Sigmoid colon (tissue), 7 donors: Measurements from ENCODE around the gene SLC12A3. TPM values are rescaled to one million over a fixed set of nuclear protein-coding genes. Genes with fewer than 3 reads are reported as not detected.

ENCODE experiments used
- DNase-seq: peaks from one replicate; pipeline ENCODE4 v3.0.0-alpha.2; 2019
- H3K27ac ChIP-seq, 4 donors: fragments of 200-600 bp; sonication (generic); one replicate each; pipeline ENCODE4 v1.5.1; 2016 to 2019; ENCODE audit warnings: mild to moderate bottlenecking in 1 of 4
- H3K27me3 ChIP-seq, 3 donors: fragments of 200-600 bp; sonication (generic); one replicate each; pipeline ENCODE4 v1.5.1; 2019; ENCODE audit warnings: mild to moderate bottlenecking in 1 of 3
- H3K36me3 ChIP-seq, 4 donors: fragments of 200-600 bp; sonication (generic); one replicate each; pipeline ENCODE4 v1.5.1; 2016 to 2019
- H3K4me1 ChIP-seq, 4 donors: fragments of 200-600 bp; sonication (generic); one replicate each; pipeline ENCODE4 v1.5.1; 2017 to 2019
- H3K4me3 ChIP-seq, 4 donors: fragments of 200-600 bp; sonication (generic); one replicate each; pipeline ENCODE4 v1.5.1; 2017 to 2019; ENCODE audit warnings: mild to moderate bottlenecking in 2 of 4, moderate library complexity in 1 of 4
- H3K9me3 ChIP-seq, 4 donors: fragments of 200-600 bp in 3 of 4; sonication (generic) in 3 of 4; one replicate each; pipeline versions ENCODE4 v1.5.1 to v1.6.1; 2013 to 2019
- CTCF ChIP-seq, 4 experiments: fragments of 450-650 bp in 3 of 4; fragments of 200-600 bp in 1 of 4; IDR thresholded peaks; one replicate each; pipeline ENCODE4 v1.5.1; 2016 to 2019; ENCODE audit warnings: antibody characterized with exemption in 4 of 4, mild to moderate bottlenecking in 3 of 4, moderate library complexity in 2 of 4
- EP300 ChIP-seq, 4 donors: sonication (generic); formaldehyde crosslinking; IDR thresholded peaks; one replicate each; pipeline ENCODE4 v1.6.1; 2017; ENCODE audit warnings: antibody characterized with exemption in 4 of 4
- POLR2A ChIP-seq, 2 donors: fragments of 450-650 bp; IDR thresholded peaks; one replicate each; pipeline ENCODE4 v1.6.1; 2016; ENCODE audit warnings: antibody characterized with exemption in 2 of 2, mild to moderate bottlenecking in 2 of 2, moderate library complexity in 2 of 2
- POLR2AphosphoS5 ChIP-seq, 4 donors: sonication (generic); formaldehyde crosslinking; IDR thresholded peaks; one replicate each; pipeline ENCODE4 v1.6.1; 2017; ENCODE audit warnings: antibody characterized with exemption in 4 of 4
- WGBS, 2 donors: extraction: QIAGEN DNeasy Blood & Tissue Kit; methylation state at CpG; one replicate each; pipeline ENCODE4 v1.1.7; 2013; 5-methylcytosine and 5-hydroxymethylcytosine counted together
- intact Hi-C: fragments of 100-400 bp; cut with DNase I; formaldehyde crosslinking; loops from one replicate; pipeline ENCODE4 v1.15.1; 2023
- polyA plus RNA-seq, 3 donors: library from polyadenylated mRNA; stranded (reverse); fragments of 200-250 nt; gene quantifications; one replicate each; pipeline ENCODE4 v1.2.3, GENCODE V29; 2013
- total RNA-seq, 4 donors: library from RNA; depleted of rRNA; stranded (reverse); fragments of >200 nt; gene quantifications; one replicate each; pipeline ENCODE4 v1.1.0, GENCODE V29; 2016
- donor health status: healthy with polysubstance abuse.
- donor health status: Bipolar disorder and iron deficiency.
- donor health status: healthy.

Gene SLC12A3
- total and polyA plus RNA-seq, 7 donors, result 0.16 TPM; not detected in 6

- DNase-seq, result no peak
- H3K27me3 ChIP-seq, result no peaks in the 10 kb centered on the region
- intact Hi-C loops, result no loop called here
- 90 to 93% methylated on average over 13 of the region's 13 CpGs for WGBS, 2 donors
- H3K27ac ChIP-seq, result no peak overlapping the region
- TF ChIP-seq POLR2AphosphoS5 (IDR thresholded peaks at IDR 0.05), result no peak
- TF ChIP-seq EP300 (IDR thresholded peaks at IDR 0.05), result no peak
- TF ChIP-seq POLR2A (IDR thresholded peaks at IDR 0.05), result no peak
- no peak overlapping the region for H3K4me3 ChIP-seq
- H3K36me3 ChIP-seq, result no peaks in the 10 kb centered on the region
- H3K9me3 ChIP-seq, result no peaks in the 10 kb centered on the region
- H3K4me1 ChIP-seq, result no peaks in the 10 kb centered on the region
Observed at GRCh38 chr16:56877486-56878182, 12.6 kb downstream of the SLC12A3 start.

DNA sequence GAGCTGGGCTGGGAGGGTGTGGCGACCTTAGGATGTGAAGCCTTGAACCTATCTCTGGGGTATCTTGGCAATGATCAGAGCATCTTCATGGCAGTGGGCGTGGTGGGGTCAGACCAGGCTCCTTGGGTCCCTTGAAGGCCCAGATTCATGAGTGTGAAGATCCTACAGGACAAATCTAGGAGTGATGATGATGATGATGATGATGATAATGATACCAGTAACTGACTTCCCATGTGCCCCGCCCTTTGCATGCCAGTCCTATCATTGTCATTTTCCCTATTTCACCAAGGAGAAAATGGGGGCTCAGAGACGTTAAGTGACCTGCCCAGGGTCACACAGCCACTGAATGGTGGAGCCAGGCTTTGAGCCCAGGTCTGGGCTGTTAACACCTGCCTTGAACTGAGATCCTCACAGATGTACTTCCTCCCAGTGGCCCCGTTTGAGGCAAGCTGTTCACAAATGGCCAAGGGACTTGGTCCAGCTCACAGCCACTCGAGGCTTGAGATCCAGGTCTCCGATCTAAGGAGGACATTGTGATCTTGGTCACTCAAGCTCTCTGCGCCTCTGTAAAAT, 13.4 kb downstream of the SLC12A3 start:
- H3K36me3 ChIP-seq, result no peaks in the 10 kb centered on the region
- intact Hi-C loops, result no loop called here
- no peak for TF ChIP-seq CTCF (IDR thresholded peaks at IDR 0.05)
- no peak for TF ChIP-seq EP300 (IDR thresholded peaks at IDR 0.05)

GRCh38 chr16:56879276-56879675, 14.3 kb downstream of the SLC12A3 start:
- Histone ChIP-seq H3K27me3 (no peaks in the 10 kb centered on the region), H3K4me1 (no peaks in the 10 kb centered on the region), H3K36me3 (no peaks in the 10 kb centered on the region), H3K9me3 (no peaks in the 10 kb centered on the region), H3K27ac (no peak overlapping the region), H3K4me3 (no peak overlapping the region)
- 85 to 87% methylated on average over 9 of the region's 9 CpGs for WGBS, 2 donors
- intact Hi-C loops, result no loop called here
- no peak for DNase-seq
- TF ChIP-seq CTCF (IDR thresholded peaks at IDR 0.05), result no peak
- TF ChIP-seq POLR2A (IDR thresholded peaks at IDR 0.05), result no peak
- no peak for TF ChIP-seq EP300 (IDR thresholded peaks at IDR 0.05)
- TF ChIP-seq POLR2AphosphoS5 (IDR thresholded peaks at IDR 0.05), result no peak

More for the DNA sequence above, 13.4 kb downstream of the SLC12A3 start:
- H3K27me3 ChIP-seq, result no peaks in the 10 kb centered on the region
- 85 to 91% methylated on average over 8 of the region's 8 CpGs for WGBS, 2 donors
- no peaks in the 10 kb centered on the region for H3K4me1 ChIP-seq
- H3K4me3 ChIP-seq, result no peak overlapping the region
- H3K9me3 ChIP-seq, result no peaks in the 10 kb centered on the region
- no peak for DNase-seq
- H3K27ac ChIP-seq, result no peak overlapping the region

DNA sequence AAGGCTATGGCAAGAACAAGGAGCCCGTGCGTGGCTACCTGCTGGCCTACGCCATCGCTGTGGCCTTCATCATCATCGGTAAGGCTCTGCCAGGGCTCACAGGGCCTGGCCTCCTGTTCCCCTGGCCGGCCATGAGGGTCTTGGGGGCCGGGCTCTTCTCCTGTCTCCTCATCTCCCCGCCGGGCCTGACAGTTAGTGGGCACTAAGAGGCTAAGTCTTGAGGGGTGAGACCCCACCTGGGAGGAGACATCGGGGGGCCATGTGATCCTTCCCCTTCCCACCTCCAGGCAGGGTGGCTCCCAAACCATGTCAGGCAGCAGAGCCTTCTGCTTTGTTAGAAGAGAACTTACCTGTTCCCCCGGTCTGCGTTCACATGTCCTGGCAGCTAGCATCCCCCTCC, 15.2 kb downstream of the SLC12A3 start:
- intact Hi-C loops, result no loop called here
- Histone ChIP-seq H3K27ac (no peak overlapping the region), H3K9me3 (no peaks in the 10 kb centered on the region), H3K27me3 (no peaks in the 10 kb centered on the region), H3K4me3 (no peak overlapping the region), H3K4me1 (no peaks in the 10 kb centered on the region), H3K36me3 (no peaks in the 10 kb centered on the region)
- WGBS, 2 donors, result 88 to 94% methylated on average over 12 of the region's 12 CpGs
- DNase-seq, result no peak
- TF ChIP-seq POLR2AphosphoS5 (IDR thresholded peaks at IDR 0.05) (no peak), CTCF (IDR thresholded peaks at IDR 0.05) (no peak), POLR2A (IDR thresholded peaks at IDR 0.05) (no peak), EP300 (IDR thresholded peaks at IDR 0.05) (no peak)

- H3K4me1 ChIP-seq, result no peaks in the 10 kb centered on the region
- H3K9me3 ChIP-seq, result no peaks in the 10 kb centered on the region
- H3K4me3 ChIP-seq, result no peak overlapping the region
- no peaks in the 10 kb centered on the region for H3K36me3 ChIP-seq
- no peak for DNase-seq
- 93% methylated on average over 4 of the region's 4 CpGs for WGBS, 2 donors
- no peaks in the 10 kb centered on the region for H3K27me3 ChIP-seq
- H3K27ac ChIP-seq, result no peak overlapping the region
- no peak for TF ChIP-seq POLR2AphosphoS5 (IDR thresholded peaks at IDR 0.05)
- no peak for TF ChIP-seq POLR2A (IDR thresholded peaks at IDR 0.05)
- TF ChIP-seq EP300 (IDR thresholded peaks at IDR 0.05), result no peak
- TF ChIP-seq CTCF (IDR thresholded peaks at IDR 0.05), result no peak
- intact Hi-C loops, result no loop called here
Observed at GRCh38 chr16:56880685-56881084, 15.7 kb downstream of the SLC12A3 start.
